ENCODE data around the gene IL17REL. TPM values are rescaled to one million over a fixed set of nuclear protein-coding genes. Genes with fewer than 3 reads are reported as not detected.

IL17REL gene
- total RNA-seq, 1 donor from 2014 or later = not detected

GRCh38 chr22:49966041-49966773 lies 46.4 kb downstream of the IL17REL start:
- H3K4me1 ChIP-seq = peaks cover 3 to 43% of the 10 kb centered on the region in 2 donors
- DNase-seq (ENCODE audit: low spot score in 2 of 2) = peak; percentile 8 to 67
- TF ChIP-seq CTCF (IDR thresholded peaks at IDR 0.05) = no peak
- peak overlapping the region; percentile 69 to 85 for H3K27ac ChIP-seq
- intact Hi-C loops (cut with DNase I) = loop anchor here (10.0 kb wide), 1 partner anchor 539 kb away; the partner anchor contains the start of genes LMF2 and NCAPH2
- peaks cover 18 to 22% of the 10 kb centered on the region in 2 donors for H3K36me3 ChIP-seq
- no peaks in the 10 kb centered on the region for H3K27me3 ChIP-seq
- no peak overlapping the region for H3K4me3 ChIP-seq
- H3K9me3 ChIP-seq = no peaks in the 10 kb centered on the region

- peak; percentile 8 to 63 for DNase-seq (ENCODE audit: low spot score in 2 of 2)
- no peak for TF ChIP-seq CTCF (IDR thresholded peaks at IDR 0.05)
- Histone ChIP-seq H3K4me3 (no peak overlapping the region), H3K4me1 (peaks cover 2 to 38% of the 10 kb centered on the region in 2 donors), H3K36me3 (peaks cover 18 to 22% of the 10 kb centered on the region in 2 donors), H3K27me3 (no peaks in the 10 kb centered on the region), H3K27ac (peak overlapping the region; percentile 69 to 85), H3K9me3 (no peaks in the 10 kb centered on the region)
- intact Hi-C loops (cut with DNase I) = loop anchor here (10.0 kb wide), 1 partner anchor 539 kb away; the partner anchor contains the start of genes LMF2 and NCAPH2
Measured at GRCh38 chr22:49965091-49966040, 47.2 kb downstream of the IL17REL start.

GRCh38 chr22:49964136-49965090 lies 48.2 kb downstream of the IL17REL start:
- H3K4me3 ChIP-seq = peak overlapping the region in 1 of 2 donors; percentile 0
- H3K9me3 ChIP-seq = no peaks in the 10 kb centered on the region
- intact Hi-C loops (cut with DNase I) = loop anchor here (5.0 to 10.0 kb wide), 2 partner anchors 223 to 540 kb away; partner anchors contain the start of genes LMF2, NCAPH2 and TRABD
- TF ChIP-seq CTCF (IDR thresholded peaks at IDR 0.05) = no peak
- H3K4me1 ChIP-seq = peaks cover 0 to 40% of the 10 kb centered on the region in 2 donors
- peak; percentile 8 to 60 for DNase-seq (ENCODE audit: low spot score in 2 of 2)
- H3K27ac ChIP-seq = peak overlapping the region in 1 of 2 donors; percentile 96
- H3K27me3 ChIP-seq = no peaks in the 10 kb centered on the region
- peaks cover 18 to 22% of the 10 kb centered on the region in 2 donors for H3K36me3 ChIP-seq

- peak overlapping the region; percentile 85 to 89 for H3K4me3 ChIP-seq
- intact Hi-C loops (cut with DNase I) = loop anchor here (5.0 to 10.0 kb wide), 2 partner anchors 224 to 541 kb away; partner anchors contain the start of genes LMF2, NCAPH2 and TRABD
- peak in 1 of 2 donors; percentile 5 for DNase-seq (ENCODE audit: low spot score in 2 of 2)
- H3K27me3 ChIP-seq = no peaks in the 10 kb centered on the region
- no peaks in the 10 kb centered on the region for H3K9me3 ChIP-seq
- H3K27ac ChIP-seq = peak overlapping the region; percentile 88 to 96
- TF ChIP-seq CTCF (IDR thresholded peaks at IDR 0.05) = no peak
- peaks cover 0 to 40% of the 10 kb centered on the region in 2 donors for H3K4me1 ChIP-seq
- H3K36me3 ChIP-seq = peaks cover 18 to 22% of the 10 kb centered on the region in 2 donors
Measured at GRCh38 chr22:49963647-49964026, 48.9 kb downstream of the IL17REL start.

Data from ascending aorta (tissue), 2 donors.